ENCODE data around the gene LRBA. TPM values are rescaled to one million over a fixed set of nuclear protein-coding genes. Genes with fewer than 3 reads are reported as not detected.

The LRBA gene
- total and polyA plus RNA-seq, 9 of the 15 experiments (the other 6 are each of a cell fraction or from before 2014, with no cell fraction given) = 24.2 to 88.7 (median 59.7) TPM

- no peak for TF ChIP-seq ZNF449 (CRISPR knock-in tag; IDR thresholded peaks at IDR 0.05)
- no peak for TF ChIP-seq FOXP4 (CRISPR knock-in tag; IDR thresholded peaks at IDR 0.05; ENCODE audit: borderline replicate concordance)
Measured at GRCh38 chr4:151025759-151026158, 10.7 kb upstream of the LRBA start (continued).

- DNase-seq (ENCODE audit: extremely low read depth in 1 of 4, low spot score in 3 of 4) = no peak
- in situ Hi-C loops (cut with MboI) (no loop called here), intact Hi-C loops (cut with micrococcal nuclease) (no loop called here)
- Histone ChIP-seq H3K9me1 (ENCODE audit: control insufficient read depth, insufficient read depth, low read length) (no peaks in the 10 kb centered on the region), H3K4me3 (no peak overlapping the region), H3K4me2 (ENCODE audit: insufficient read depth, low read length) (no peak overlapping the region), H3K27me3 (ENCODE audit: control insufficient read depth in 2 of 2, insufficient read depth in 2 of 2, low read length in 2 of 2) (no peaks in the 10 kb centered on the region), H4K20me1 (replicated peaks; ENCODE audit: control insufficient read depth, insufficient read depth, low read length) (no peaks in the 10 kb centered on the region), H3K36me3 (ENCODE audit: control insufficient read depth, insufficient read depth, low read length) (no peaks in the 10 kb centered on the region), H3K9me3 (replicated peaks; ENCODE audit: control insufficient read depth, insufficient read depth, low read depth, low read length) (no peaks in the 10 kb centered on the region), H3K9ac (ENCODE audit: insufficient read depth in 1 of 2, low read depth in 2 of 2, low read length in 2 of 2) (no peak overlapping the region), H3K27ac (ENCODE audit: extremely low read depth, low read depth, low read length) (no peak overlapping the region), H3K79me2 (ENCODE audit: control insufficient read depth, insufficient read depth, low read length) (no peaks in the 10 kb centered on the region), H2AFZ (ENCODE audit: low read depth, low read length) (peak overlapping the region; percentile 95), H3K4me1 (replicated peaks in 1 of 2; ENCODE audit: control insufficient read depth in 2 of 2, insufficient read depth in 2 of 2, low read length in 2 of 2) (peaks cover 10 to 14% of the 10 kb centered on the region in 2 experiments; a peak in 4 of 5 replicates)
- POLR2A ChIA-PET = no interaction called here
- BruUV-seq (replicated peaks) = no TSS peak
- 53% methylated on average over 2 of the region's 2 CpGs for WGBS (ENCODE audit: insufficient coverage, low coverage, missing lambda C conversion rate)
- TF ChIP-seq LARP7 (IDR thresholded peaks at IDR 0.05) (no peak), E2F1 (CRISPR knock-in tag; IDR thresholded peaks at IDR 0.05) (no peak), ZBTB5 (IDR thresholded peaks at IDR 0.05) (no peak), DEAF1 (CRISPR knock-in tag; IDR thresholded peaks at IDR 0.05) (no peak), SMAD3 (CRISPR knock-in tag; conservative IDR thresholded peaks at IDR 0.05) (no peak)
- ATAC-seq = no peak
- CTCF ChIA-PET (ENCODE audit: low intra/inter-chr PET ratio) = interaction anchor here (0.6 kb wide), 1 partner anchor 700 kb away, joined by 3 read pairs; no protein-coding TSS in a partner anchor
- no peak for FAIRE-seq
Measured at GRCh38 chr4:151022586-151022985, 7.5 kb upstream of the LRBA start.

All from K562 (cell line).